PFSK-1 (cell line): ENCODE data around the gene CLUH.

Experiments
- FOXP2 ChIP-seq: optimal IDR thresholded peaks from 2 replicates; pipeline ENCODE3; 2011; ENCODE audit warnings: borderline replicate concordance, control low read depth, inconsistent platforms; ENCODE audit not compliant: insufficient read depth; ENCODE audit errors: extremely low read length, extremely low read depth
- POLR2AphosphoS5 ChIP-seq: IDR thresholded peaks from 2 replicates; pipeline ENCODE4 v1.6.1; 2012; ENCODE audit warnings: low read depth, mild to moderate bottlenecking, control low read depth, low read length, moderate library complexity
- REST ChIP-seq, 2 experiments: IDR thresholded peaks; 2 replicates each; pipeline versions ENCODE4 v1.6.1 to v1.8.0; 2011 to 2012; ENCODE audit warnings: low read depth in 2 of 2, low read length in 2 of 2, control low read depth in 1 of 2, inconsistent platforms in 1 of 2, mild to moderate bottlenecking in 1 of 2, moderate library complexity in 1 of 2; ENCODE audit not compliant: insufficient read depth in 1 of 2
- SIN3A ChIP-seq: IDR thresholded peaks from 2 replicates; pipeline ENCODE4 v1.6.1; 2012; ENCODE audit warnings: mild to moderate bottlenecking, low read length, moderate library complexity, borderline replicate concordance; ENCODE audit not compliant: insufficient read depth
- TAF1 ChIP-seq: IDR thresholded peaks from 2 replicates; pipeline ENCODE4 v1.6.1; 2012; ENCODE audit warnings: low read length, control low read depth, borderline replicate concordance; ENCODE audit not compliant: insufficient read depth

- TF ChIP-seq POLR2AphosphoS5 (no peak), SIN3A (no peak), REST (IDR thresholded peaks at IDR 0.05; ENCODE audit: insufficient read depth in 1 of 2, low read depth in 2 of 2, low read length in 2 of 2) (no peak), TAF1 (no peak), FOXP2 (no peak)
These were observed 18.8 kb downstream of the CLUH start for GRCh38 chr17:2692781-2693135.
